Measurements from ENCODE around the gene PTBP1. TPM values are rescaled to one million over a fixed set of nuclear protein-coding genes. Genes with fewer than 3 reads are reported as not detected.

PTBP1 gene
- total RNA-seq, 1 experiment from 2014 or later, result 515 TPM

DNA sequence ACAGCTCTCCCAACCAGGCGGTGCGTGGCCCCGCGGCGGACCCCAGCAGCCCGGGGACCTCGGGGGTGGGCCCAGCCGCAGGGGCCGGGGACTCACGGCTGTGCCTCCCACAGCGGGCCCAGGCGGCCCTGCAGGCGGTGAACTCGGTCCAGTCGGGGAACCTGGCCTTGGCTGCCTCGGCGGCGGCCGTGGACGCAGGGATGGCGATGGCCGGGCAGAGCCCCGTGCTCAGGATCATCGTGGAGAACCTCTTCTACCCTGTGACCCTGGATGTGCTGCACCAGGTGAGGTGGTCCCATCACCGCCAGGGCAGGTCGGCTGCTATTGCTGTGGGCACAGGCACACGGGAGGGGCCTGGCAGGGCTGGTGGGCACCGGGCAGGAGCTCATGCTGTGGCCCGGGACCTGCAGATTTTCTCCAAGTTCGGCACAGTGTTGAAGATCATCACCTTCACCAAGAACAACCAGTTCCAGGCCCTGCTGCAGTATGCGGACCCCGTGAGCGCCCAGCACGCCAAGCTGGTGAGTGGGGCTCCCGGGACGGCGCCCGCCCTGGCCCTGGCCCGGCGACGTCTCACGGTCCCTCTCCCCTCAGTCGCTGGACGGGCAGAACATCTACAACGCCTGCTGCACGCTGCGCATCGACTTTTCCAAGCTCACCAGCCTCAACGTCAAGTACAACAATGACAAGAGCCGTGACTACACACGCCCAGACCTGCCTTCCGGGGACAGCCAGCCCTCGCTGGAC lies 7.3 kb downstream of the PTBP1 start:
- no TSS peak for BruUV-seq (replicated peaks)
- DNase-seq (ENCODE audit: low read depth, low spot score) (no peak), ATAC-seq (no peak)
- no peaks in the 10 kb centered on the region for H3K27me3 ChIP-seq (ENCODE audit: control insufficient read depth, insufficient read depth, low read length)
- H3K36me3 ChIP-seq (ENCODE audit: control insufficient read depth, insufficient read depth, low read length), result peaks cover 15% of the 10 kb centered on the region
- H3K9me3 ChIP-seq (ENCODE audit: control insufficient read depth, insufficient read depth, low read depth, low read length), result no peaks in the 10 kb centered on the region
- TF ChIP-seq SIN3A (IDR thresholded peaks at IDR 0.05; ENCODE audit: borderline replicate concordance, insufficient read depth, low read depth, low read length) (no peak), TCF7L2 (IDR thresholded peaks at IDR 0.05; ENCODE audit: low read depth, low read length) (no peak), POLR2AphosphoS5 (IDR thresholded peaks at IDR 0.05; ENCODE audit: low read depth, low read length) (no peak)
- TF ChIP-seq, protein P1, sequence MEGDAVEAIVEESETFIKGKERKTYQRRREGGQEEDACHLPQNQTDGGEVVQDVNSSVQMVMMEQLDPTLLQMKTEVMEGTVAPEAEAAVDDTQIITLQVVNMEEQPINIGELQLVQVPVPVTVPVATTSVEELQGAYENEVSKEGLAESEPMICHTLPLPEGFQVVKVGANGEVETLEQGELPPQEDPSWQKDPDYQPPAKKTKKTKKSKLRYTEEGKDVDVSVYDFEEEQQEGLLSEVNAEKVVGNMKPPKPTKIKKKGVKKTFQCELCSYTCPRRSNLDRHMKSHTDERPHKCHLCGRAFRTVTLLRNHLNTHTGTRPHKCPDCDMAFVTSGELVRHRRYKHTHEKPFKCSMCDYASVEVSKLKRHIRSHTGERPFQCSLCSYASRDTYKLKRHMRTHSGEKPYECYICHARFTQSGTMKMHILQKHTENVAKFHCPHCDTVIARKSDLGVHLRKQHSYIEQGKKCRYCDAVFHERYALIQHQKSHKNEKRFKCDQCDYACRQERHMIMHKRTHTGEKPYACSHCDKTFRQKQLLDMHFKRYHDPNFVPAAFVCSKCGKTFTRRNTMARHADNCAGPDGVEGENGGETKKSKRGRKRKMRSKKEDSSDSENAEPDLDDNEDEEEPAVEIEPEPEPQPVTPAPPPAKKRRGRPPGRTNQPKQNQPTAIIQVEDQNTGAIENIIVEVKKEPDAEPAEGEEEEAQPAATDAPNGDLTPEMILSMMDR (IDR thresholded peaks at IDR 0.05), result no peak
- TF ChIP-seq, protein P2, sequence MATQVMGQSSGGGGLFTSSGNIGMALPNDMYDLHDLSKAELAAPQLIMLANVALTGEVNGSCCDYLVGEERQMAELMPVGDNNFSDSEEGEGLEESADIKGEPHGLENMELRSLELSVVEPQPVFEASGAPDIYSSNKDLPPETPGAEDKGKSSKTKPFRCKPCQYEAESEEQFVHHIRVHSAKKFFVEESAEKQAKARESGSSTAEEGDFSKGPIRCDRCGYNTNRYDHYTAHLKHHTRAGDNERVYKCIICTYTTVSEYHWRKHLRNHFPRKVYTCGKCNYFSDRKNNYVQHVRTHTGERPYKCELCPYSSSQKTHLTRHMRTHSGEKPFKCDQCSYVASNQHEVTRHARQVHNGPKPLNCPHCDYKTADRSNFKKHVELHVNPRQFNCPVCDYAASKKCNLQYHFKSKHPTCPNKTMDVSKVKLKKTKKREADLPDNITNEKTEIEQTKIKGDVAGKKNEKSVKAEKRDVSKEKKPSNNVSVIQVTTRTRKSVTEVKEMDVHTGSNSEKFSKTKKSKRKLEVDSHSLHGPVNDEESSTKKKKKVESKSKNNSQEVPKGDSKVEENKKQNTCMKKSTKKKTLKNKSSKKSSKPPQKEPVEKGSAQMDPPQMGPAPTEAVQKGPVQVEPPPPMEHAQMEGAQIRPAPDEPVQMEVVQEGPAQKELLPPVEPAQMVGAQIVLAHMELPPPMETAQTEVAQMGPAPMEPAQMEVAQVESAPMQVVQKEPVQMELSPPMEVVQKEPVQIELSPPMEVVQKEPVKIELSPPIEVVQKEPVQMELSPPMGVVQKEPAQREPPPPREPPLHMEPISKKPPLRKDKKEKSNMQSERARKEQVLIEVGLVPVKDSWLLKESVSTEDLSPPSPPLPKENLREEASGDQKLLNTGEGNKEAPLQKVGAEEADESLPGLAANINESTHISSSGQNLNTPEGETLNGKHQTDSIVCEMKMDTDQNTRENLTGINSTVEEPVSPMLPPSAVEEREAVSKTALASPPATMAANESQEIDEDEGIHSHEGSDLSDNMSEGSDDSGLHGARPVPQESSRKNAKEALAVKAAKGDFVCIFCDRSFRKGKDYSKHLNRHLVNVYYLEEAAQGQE (IDR thresholded peaks at IDR 0.05; ENCODE audit: insufficient read depth in 1 of 2, low read depth in 2 of 2, low read length in 1 of 2), result no peak
- H3K27ac ChIP-seq (ENCODE audit: low read length), result no peak overlapping the region
- intact Hi-C loops (cut with micrococcal nuclease; ENCODE audit: unreplicated experiment), result no loop called here
- ChIA-PET POLR2A (interaction anchor here (0.5 kb wide), 1 partner anchor 12 kb away, joined by 3 read pairs; no protein-coding TSS in a partner anchor), CTCF (no interaction called here)
- no peak overlapping the region for H3K4me3 ChIP-seq (ENCODE audit: low read depth in 2 of 2, low read length in 2 of 2)
- in situ Hi-C loops (cut with HindIII; ENCODE audit: low pct_unique_long_range_greater_than_20kb, low sequenced_read_pairs), result no loop called here
- peaks cover 18% of the 10 kb centered on the region for H3K4me1 ChIP-seq (ENCODE audit: control insufficient read depth, insufficient read depth, low read length)

DNA sequence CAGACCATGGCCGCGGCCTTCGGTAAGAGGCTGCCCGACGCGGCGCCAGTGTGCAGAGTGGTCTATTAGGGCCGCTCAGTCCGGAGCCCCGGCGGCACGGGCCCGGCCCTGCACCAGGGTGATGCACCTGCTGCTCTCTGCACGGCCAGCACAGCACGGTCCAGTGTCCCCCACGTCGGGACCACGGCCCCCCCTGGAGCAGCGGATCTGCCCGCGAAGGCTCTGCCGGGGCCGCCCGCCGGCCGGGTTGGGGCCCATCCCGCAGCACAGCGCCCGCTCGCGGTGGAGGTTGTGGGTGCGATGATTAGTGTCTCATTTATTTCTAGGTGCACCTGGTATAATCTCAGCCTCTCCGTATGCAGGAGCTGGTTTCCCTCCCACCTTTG lies 7.9 kb downstream of the PTBP1 start:
- Histone ChIP-seq H3K27me3 (ENCODE audit: control insufficient read depth, insufficient read depth, low read length) (no peaks in the 10 kb centered on the region), H3K4me1 (ENCODE audit: control insufficient read depth, insufficient read depth, low read length) (peaks cover 17% of the 10 kb centered on the region), H3K36me3 (ENCODE audit: control insufficient read depth, insufficient read depth, low read length) (peaks cover 14% of the 10 kb centered on the region), H3K4me3 (ENCODE audit: low read depth in 2 of 2, low read length in 2 of 2) (no peak overlapping the region), H3K27ac (ENCODE audit: low read length) (no peak overlapping the region), H3K9me3 (ENCODE audit: control insufficient read depth, insufficient read depth, low read depth, low read length) (no peaks in the 10 kb centered on the region)
- ATAC-seq (no peak), DNase-seq (ENCODE audit: low read depth, low spot score) (no peak)
- intact Hi-C loops (cut with micrococcal nuclease; ENCODE audit: unreplicated experiment), result no loop called here
- in situ Hi-C loops (cut with HindIII; ENCODE audit: low pct_unique_long_range_greater_than_20kb, low sequenced_read_pairs), result no loop called here
- ChIA-PET CTCF (no interaction called here), POLR2A (interaction anchor here (0.5 kb wide), 1 partner anchor 12 kb away, joined by 3 read pairs; no protein-coding TSS in a partner anchor)
- BruUV-seq (replicated peaks), result no TSS peak
- no peak for TF ChIP-seq SIN3A (IDR thresholded peaks at IDR 0.05; ENCODE audit: borderline replicate concordance, insufficient read depth, low read depth, low read length)
- TF ChIP-seq POLR2AphosphoS5 (IDR thresholded peaks at IDR 0.05; ENCODE audit: low read depth, low read length), result no peak; the same call in 1 of the 2 replicates
- TF ChIP-seq, protein P1 (IDR thresholded peaks at IDR 0.05), result no peak
- TF ChIP-seq TCF7L2 (IDR thresholded peaks at IDR 0.05; ENCODE audit: low read depth, low read length), result no peak
- TF ChIP-seq, protein P2 (IDR thresholded peaks at IDR 0.05; ENCODE audit: insufficient read depth in 1 of 2, low read depth in 2 of 2, low read length in 1 of 2), result no peak

All from Panc1 (cell line).